ENCODE results near the gene MTA1.

DNA sequence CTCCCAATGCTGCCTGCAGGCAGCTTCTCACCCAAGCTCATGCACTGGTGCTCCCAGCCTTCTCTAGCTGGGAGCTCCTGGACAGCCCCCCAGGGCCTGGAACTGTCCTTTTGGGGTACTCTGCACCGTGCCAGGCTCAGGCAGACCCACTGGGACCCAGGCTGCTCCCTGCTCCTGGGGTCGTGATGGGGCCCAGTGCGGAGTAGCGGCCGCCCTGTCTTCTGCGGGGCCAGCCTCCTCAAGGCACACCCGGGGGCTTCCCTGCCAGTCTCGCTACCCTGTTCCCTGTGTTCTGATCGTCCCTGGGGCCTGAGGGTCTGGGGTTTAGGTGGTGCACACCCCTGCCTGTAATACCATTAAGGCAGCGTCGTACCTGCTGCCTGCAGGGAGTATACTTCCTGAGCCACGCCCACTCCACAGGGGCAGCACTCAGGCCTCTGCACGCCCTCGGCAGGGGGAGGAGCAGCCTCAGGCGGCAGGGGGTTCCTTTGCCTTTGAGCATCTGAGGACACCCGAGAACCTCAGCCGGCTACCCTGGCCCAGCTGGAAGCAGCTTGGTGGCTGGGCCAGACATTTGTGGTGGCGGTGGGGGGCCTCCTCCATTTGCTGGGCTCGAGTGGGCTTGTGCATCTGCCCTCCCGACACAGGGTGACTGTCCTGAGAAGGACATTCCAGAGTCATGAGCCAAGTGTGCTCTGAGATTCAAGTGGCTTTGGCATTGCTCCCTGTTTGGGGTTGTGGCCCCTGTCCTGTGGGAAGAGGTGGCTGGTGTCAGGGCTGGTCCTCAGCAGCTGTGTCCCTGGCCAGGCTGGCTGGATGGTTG, 45.8 kb downstream of the MTA1 start:
- TF ChIP-seq, protein P1, sequence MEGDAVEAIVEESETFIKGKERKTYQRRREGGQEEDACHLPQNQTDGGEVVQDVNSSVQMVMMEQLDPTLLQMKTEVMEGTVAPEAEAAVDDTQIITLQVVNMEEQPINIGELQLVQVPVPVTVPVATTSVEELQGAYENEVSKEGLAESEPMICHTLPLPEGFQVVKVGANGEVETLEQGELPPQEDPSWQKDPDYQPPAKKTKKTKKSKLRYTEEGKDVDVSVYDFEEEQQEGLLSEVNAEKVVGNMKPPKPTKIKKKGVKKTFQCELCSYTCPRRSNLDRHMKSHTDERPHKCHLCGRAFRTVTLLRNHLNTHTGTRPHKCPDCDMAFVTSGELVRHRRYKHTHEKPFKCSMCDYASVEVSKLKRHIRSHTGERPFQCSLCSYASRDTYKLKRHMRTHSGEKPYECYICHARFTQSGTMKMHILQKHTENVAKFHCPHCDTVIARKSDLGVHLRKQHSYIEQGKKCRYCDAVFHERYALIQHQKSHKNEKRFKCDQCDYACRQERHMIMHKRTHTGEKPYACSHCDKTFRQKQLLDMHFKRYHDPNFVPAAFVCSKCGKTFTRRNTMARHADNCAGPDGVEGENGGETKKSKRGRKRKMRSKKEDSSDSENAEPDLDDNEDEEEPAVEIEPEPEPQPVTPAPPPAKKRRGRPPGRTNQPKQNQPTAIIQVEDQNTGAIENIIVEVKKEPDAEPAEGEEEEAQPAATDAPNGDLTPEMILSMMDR (IDR thresholded peaks at IDR 0.05; ENCODE audit: low read length), result no peak
- no peak for TF ChIP-seq EZH2 (optimal IDR thresholded peaks at IDR 0.05; ENCODE audit: low read depth, low read length)
- TF ChIP-seq EZH2phosphoT487 (IDR thresholded peaks at IDR 0.05; ENCODE audit: low read length), result no peak

All from MM.1S (cell line).